ENCODE results near the gene SLC4A4. TPM values are rescaled to one million over a fixed set of nuclear protein-coding genes. Genes with fewer than 3 reads are reported as not detected.

SLC4A4 gene
- total and polyA plus RNA-seq, 2 of the 13 experiments (the other 11 are each of a cell fraction or from before 2014, with no cell fraction given): 0.01 TPM; not detected in 1

DNA sequence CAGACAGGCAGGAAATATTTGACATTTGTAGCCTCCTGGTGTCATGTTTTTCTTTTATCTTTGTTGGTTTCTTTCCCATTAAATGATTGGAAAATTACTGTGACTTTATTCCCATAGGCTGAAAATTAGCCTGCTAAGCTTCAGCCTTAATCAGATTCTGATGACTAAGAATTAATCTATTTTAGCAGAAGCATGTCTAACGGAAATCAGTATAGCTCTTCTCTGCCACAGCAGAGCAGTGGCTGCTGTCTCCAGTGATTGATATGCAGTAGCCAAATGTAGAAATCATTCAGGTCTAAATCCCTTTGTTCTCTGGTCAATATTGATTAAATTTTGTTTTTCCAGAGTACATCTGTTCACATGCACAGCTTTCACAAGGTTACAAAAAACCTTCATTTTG, 245.8 kb downstream of the SLC4A4 start:
- FAIRE-seq (no peak), ATAC-seq (no peak), DNase-seq (ENCODE audit: low spot score) (no peak)
- Histone ChIP-seq H3K4me3 (replicated peaks in 1 of 3; ENCODE audit: insufficient read depth in 1 of 3, low read depth in 2 of 3, low read length in 3 of 3) (no peak overlapping the region), H3K79me2 (ENCODE audit: insufficient read depth, low read length) (no peaks in the 10 kb centered on the region), H3K27me3 (ENCODE audit: control insufficient read depth in 1 of 2, insufficient read depth in 2 of 2, low read length in 2 of 2) (no peaks in the 10 kb centered on the region), H3K9ac (ENCODE audit: insufficient read depth, low read depth, low read length) (no peak overlapping the region), H3K4me1 (ENCODE audit: insufficient read depth, low read length) (no peaks in the 10 kb centered on the region), H3K9me3 (ENCODE audit: low read length) (no peaks in the 10 kb centered on the region; the same call in 1 of the 2 replicates), H2AFZ (ENCODE audit: low read length) (no peak overlapping the region), H4K20me1 (ENCODE audit: insufficient read depth, low read length) (no peaks in the 10 kb centered on the region), H3K36me3 (replicated peaks in 1 of 2; ENCODE audit: control insufficient read depth in 1 of 2, insufficient read depth in 2 of 2, low read length in 2 of 2) (no peaks in the 10 kb centered on the region), H3K27ac (ENCODE audit: extremely low read length, insufficient read depth, low read length) (no peak overlapping the region), H3K4me2 (ENCODE audit: low read depth, low read length) (no peak overlapping the region)
- in situ Hi-C loops (cut with HindIII; ENCODE audit: extremely low pct_ligation_motif_present, low pct_unique_long_range_greater_than_20kb) (no loop called here), intact Hi-C loops (cut with micrococcal nuclease; ENCODE audit: unreplicated experiment) (no loop called here)
- BruUV-seq (replicated peaks): no TSS peak
- CTCF ChIA-PET (ENCODE audit: low intra/inter-chr PET ratio, low total read pairs): no interaction called here
- POLR2A ChIA-PET: no interaction called here
- WGBS (ENCODE audit: low lambda C conversion rate): 7% methylated on average over 1 of the region's 1 CpG
- TF ChIP-seq ETV5 (CRISPR knock-in tag; IDR thresholded peaks at IDR 0.05; ENCODE audit: borderline replicate concordance) (no peak), SMYD3 (CRISPR knock-in tag; IDR thresholded peaks at IDR 0.05) (no peak), SATB2 (CRISPR knock-in tag; IDR thresholded peaks at IDR 0.05) (no peak), ZNF672 (CRISPR knock-in tag; IDR thresholded peaks at IDR 0.05) (no peak), ZIK1 (CRISPR knock-in tag; IDR thresholded peaks at IDR 0.05; ENCODE audit: borderline replicate concordance, low read depth) (no peak), KAT8 (CRISPR knock-in tag; IDR thresholded peaks at IDR 0.05) (no peak), ZNF781 (CRISPR knock-in tag; IDR thresholded peaks at IDR 0.05; ENCODE audit: borderline replicate concordance, not compliant biosample characterization) (no peak), DPF2 (CRISPR knock-in tag; IDR thresholded peaks at IDR 0.05; ENCODE audit: borderline replicate concordance, low read depth) (no peak), ZFP82 (CRISPR knock-in tag; IDR thresholded peaks at IDR 0.05; ENCODE audit: borderline replicate concordance) (no peak), ZNF33A (CRISPR knock-in tag; IDR thresholded peaks at IDR 0.05; ENCODE audit: borderline replicate concordance) (no peak), NCOA5 (CRISPR knock-in tag; IDR thresholded peaks at IDR 0.05) (no peak), ZBTB20 (CRISPR knock-in tag; IDR thresholded peaks at IDR 0.05; ENCODE audit: borderline replicate concordance, low read depth) (no peak), ZNF766 (CRISPR knock-in tag; IDR thresholded peaks at IDR 0.05; ENCODE audit: borderline replicate concordance) (no peak), YY1 (IDR thresholded peaks at IDR 0.05; ENCODE audit: insufficient read depth, insufficient replicate concordance, low read depth, low read length) (no peak), ZNF558 (CRISPR knock-in tag; IDR thresholded peaks at IDR 0.05; ENCODE audit: borderline replicate concordance) (no peak), ZNF138 (CRISPR knock-in tag; IDR thresholded peaks at IDR 0.05; ENCODE audit: low read depth) (no peak)
- TF ChIP-seq, protein P1, sequence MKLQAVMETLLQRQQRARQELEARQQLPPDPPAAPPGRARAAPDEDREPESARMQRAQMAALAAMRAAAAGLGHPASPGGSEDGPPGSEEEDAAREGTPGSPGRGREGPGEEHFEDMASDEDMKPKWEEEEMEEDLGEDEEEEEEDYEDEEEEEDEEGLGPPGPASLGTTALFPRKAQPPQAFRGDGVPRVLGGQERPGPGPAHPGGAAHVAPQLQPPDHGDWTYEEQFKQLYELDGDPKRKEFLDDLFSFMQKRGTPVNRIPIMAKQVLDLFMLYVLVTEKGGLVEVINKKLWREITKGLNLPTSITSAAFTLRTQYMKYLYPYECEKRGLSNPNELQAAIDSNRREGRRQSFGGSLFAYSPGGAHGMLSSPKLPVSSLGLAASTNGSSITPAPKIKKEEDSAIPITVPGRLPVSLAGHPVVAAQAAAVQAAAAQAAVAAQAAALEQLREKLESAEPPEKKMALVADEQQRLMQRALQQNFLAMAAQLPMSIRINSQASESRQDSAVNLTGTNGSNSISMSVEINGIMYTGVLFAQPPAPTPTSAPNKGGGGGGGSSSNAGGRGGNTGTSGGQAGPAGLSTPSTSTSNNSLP (IDR thresholded peaks at IDR 0.05; ENCODE audit: low read depth, low read length): no peak
- TF ChIP-seq, protein P2, sequence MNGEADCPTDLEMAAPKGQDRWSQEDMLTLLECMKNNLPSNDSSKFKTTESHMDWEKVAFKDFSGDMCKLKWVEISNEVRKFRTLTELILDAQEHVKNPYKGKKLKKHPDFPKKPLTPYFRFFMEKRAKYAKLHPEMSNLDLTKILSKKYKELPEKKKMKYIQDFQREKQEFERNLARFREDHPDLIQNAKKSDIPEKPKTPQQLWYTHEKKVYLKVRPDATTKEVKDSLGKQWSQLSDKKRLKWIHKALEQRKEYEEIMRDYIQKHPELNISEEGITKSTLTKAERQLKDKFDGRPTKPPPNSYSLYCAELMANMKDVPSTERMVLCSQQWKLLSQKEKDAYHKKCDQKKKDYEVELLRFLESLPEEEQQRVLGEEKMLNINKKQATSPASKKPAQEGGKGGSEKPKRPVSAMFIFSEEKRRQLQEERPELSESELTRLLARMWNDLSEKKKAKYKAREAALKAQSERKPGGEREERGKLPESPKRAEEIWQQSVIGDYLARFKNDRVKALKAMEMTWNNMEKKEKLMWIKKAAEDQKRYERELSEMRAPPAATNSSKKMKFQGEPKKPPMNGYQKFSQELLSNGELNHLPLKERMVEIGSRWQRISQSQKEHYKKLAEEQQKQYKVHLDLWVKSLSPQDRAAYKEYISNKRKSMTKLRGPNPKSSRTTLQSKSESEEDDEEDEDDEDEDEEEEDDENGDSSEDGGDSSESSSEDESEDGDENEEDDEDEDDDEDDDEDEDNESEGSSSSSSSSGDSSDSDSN (CRISPR knock-in tag; IDR thresholded peaks at IDR 0.05): no peak

Measured in HepG2 (cell line).